HuH-7 (cell line): ENCODE data around the gene CLTCL1.
"Not testable (repeated sequence)": the region's sequence is repeated elsewhere in the genome, so short reads cannot be mapped to it uniquely, and the experiment has no call there.

Experiments
- DNase-seq: peaks from one replicate; pipeline ENCODE4 v3.0.0; 2011; ENCODE audit warnings: low spot score

The CLTCL1 gene

GRCh38 chr22:19175602-19176174 is 115.8 kb downstream of the CLTCL1 start:
- no peak for DNase-seq

- DNase-seq: no peak
Measured at GRCh38 chr22:19175026-19175601, 116.4 kb downstream of the CLTCL1 start.

GRCh38 chr22:19174106-19175025 is 117.2 kb downstream of the CLTCL1 start:
- DNase-seq: no peak

- no peak for DNase-seq
Measured at GRCh38 chr22:19173047-19174035, 118.2 kb downstream of the CLTCL1 start.

GRCh38 chr22:19172213-19173046 is 119.1 kb downstream of the CLTCL1 start:
- DNase-seq: no peak

GRCh38 chr22:19169947-19170318 is 121.6 kb downstream of the CLTCL1 start:
- DNase-seq: no peak

GRCh38 chr22:19169002-19169946 is 122.2 kb downstream of the CLTCL1 start:
- DNase-seq: no peak

GRCh38 chr22:19168088-19168890 is 123.2 kb downstream of the CLTCL1 start:
- no peak for DNase-seq

GRCh38 chr22:19167106-19167869 is 124.2 kb downstream of the CLTCL1 start:
- DNase-seq: no peak

GRCh38 chr22:19166421-19166820 is 125.1 kb downstream of the CLTCL1 start:
- DNase-seq: no peak

GRCh38 chr22:19164425-19164824 is 127.1 kb downstream of the CLTCL1 start:
- no peak for DNase-seq

GRCh38 chr22:19158649-19159048 is 132.9 kb downstream of the CLTCL1 start:
- not testable (repeated sequence) for DNase-seq

- DNase-seq: not testable (repeated sequence)
Measured at GRCh38 chr22:19156109-19156508, 135.4 kb downstream of the CLTCL1 start.

- DNase-seq: no peak
Measured at GRCh38 chr22:19152942-19153883, 138.3 kb downstream of the CLTCL1 start.

- DNase-seq: no peak
Measured at GRCh38 chr22:19151329-19152191, 140.0 kb downstream of the CLTCL1 start.
